Inflammatory macrophage treated with lipopolysaccharide for 4 hours (primary cell): Measurements from ENCODE around the gene NR2E1.

Experiments used
- DNase-seq: peaks from one replicate; pipeline ENCODE4 v3.0.0-alpha.2; 2020

The NR2E1 gene

GRCh38 chr6:108211671-108212070 is 45.8 kb downstream of the NR2E1 start:
- DNase-seq, result no peak

- no peak for DNase-seq
These were observed 56.2 kb downstream of the NR2E1 start for GRCh38 chr6:108222064-108222463.

GRCh38 chr6:108222504-108222903 is 56.7 kb downstream of the NR2E1 start:
- DNase-seq, result peak; percentile 67

DNA sequence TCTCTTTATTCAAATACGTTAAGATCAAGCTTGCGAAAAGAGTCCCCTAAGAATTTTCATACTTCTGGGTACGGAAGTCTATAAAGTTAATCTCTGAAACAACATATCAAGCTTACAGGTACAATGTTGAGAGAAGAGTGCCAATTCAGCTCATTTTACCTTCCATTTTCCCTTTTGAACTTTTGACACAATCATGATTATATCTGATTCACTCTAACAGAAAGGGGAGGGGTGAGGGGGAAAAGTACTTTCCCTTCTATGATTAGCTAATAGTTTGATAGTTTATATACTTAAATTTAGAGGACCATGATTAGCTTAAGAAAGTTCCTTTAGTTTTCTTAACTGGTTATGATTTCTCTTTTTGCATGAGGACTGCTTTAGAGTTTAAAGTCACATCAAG is 61.5 kb downstream of the NR2E1 start:
- DNase-seq, result no peak

- no peak for DNase-seq
These were observed 62.6 kb downstream of the NR2E1 start for GRCh38 chr6:108228416-108228815.

GRCh38 chr6:108235127-108235526 is 69.3 kb downstream of the NR2E1 start:
- DNase-seq, result no peak

DNA sequence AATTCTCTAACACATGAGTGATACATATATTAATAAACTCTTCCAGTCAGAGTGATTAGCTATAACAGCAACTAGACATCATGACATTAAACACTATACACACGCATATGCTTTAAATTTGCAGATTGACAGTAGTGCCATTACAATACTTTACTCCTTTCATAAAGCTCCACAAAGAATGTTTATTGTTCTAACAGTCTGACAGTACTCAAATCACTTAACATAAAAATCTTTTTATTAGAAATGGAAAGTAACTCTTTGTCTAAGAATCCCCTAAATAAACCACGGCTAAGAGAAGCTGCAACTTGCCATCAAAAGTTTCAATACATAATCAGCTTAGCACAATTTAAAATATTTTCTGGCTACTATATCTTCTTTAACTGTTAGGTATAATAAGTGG is 71.0 kb downstream of the NR2E1 start:
- no peak for DNase-seq

- no peak for DNase-seq
These were observed 72.5 kb downstream of the NR2E1 start for GRCh38 chr6:108238322-108238721.
